ENCODE measurements around the gene DSCAM.

DNA sequence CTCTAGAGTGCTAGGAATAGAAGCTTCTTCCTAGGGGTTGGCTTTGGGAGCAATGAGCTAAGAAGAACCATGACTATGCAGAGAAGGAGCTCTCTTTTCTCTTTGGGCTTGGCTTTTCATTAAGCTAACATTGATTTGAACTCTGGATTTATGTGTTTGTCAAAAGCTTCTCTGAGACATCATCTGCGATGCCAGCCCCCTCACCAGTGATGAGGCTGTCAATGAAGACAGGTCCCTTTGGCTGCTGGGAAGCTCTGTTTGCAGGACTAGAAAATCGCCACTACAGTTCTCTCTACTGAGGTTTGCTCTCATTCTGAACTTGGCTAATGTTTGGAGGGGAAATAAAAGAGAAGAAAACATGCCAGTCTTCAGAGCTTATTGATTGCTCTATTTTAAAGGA, 794.7 kb downstream of the DSCAM start:
- TF ChIP-seq, protein P1, sequence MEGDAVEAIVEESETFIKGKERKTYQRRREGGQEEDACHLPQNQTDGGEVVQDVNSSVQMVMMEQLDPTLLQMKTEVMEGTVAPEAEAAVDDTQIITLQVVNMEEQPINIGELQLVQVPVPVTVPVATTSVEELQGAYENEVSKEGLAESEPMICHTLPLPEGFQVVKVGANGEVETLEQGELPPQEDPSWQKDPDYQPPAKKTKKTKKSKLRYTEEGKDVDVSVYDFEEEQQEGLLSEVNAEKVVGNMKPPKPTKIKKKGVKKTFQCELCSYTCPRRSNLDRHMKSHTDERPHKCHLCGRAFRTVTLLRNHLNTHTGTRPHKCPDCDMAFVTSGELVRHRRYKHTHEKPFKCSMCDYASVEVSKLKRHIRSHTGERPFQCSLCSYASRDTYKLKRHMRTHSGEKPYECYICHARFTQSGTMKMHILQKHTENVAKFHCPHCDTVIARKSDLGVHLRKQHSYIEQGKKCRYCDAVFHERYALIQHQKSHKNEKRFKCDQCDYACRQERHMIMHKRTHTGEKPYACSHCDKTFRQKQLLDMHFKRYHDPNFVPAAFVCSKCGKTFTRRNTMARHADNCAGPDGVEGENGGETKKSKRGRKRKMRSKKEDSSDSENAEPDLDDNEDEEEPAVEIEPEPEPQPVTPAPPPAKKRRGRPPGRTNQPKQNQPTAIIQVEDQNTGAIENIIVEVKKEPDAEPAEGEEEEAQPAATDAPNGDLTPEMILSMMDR (IDR thresholded peaks at IDR 0.05 in 2 of 3, conservative IDR thresholded peaks at IDR 0.05 in 1 of 3; ENCODE audit: borderline replicate concordance in 1 of 3, insufficient read depth in 1 of 3, low read depth in 2 of 3, low read length in 2 of 3), result no peak
- no peak for TF ChIP-seq SP1 (IDR thresholded peaks at IDR 0.05; ENCODE audit: low read depth)
- no peak for TF ChIP-seq ZFX (IDR thresholded peaks at IDR 0.05)
- TF ChIP-seq POLR2A (IDR thresholded peaks at IDR 0.05; ENCODE audit: borderline replicate concordance, extremely low read depth, insufficient read depth, insufficient read length), result no peak
- no peak for TF ChIP-seq EZH2 (IDR thresholded peaks at IDR 0.05)
- TF ChIP-seq POLR2AphosphoS5 (IDR thresholded peaks at IDR 0.05; ENCODE audit: low read depth, low read length), result no peak
- TF ChIP-seq, protein P2, sequence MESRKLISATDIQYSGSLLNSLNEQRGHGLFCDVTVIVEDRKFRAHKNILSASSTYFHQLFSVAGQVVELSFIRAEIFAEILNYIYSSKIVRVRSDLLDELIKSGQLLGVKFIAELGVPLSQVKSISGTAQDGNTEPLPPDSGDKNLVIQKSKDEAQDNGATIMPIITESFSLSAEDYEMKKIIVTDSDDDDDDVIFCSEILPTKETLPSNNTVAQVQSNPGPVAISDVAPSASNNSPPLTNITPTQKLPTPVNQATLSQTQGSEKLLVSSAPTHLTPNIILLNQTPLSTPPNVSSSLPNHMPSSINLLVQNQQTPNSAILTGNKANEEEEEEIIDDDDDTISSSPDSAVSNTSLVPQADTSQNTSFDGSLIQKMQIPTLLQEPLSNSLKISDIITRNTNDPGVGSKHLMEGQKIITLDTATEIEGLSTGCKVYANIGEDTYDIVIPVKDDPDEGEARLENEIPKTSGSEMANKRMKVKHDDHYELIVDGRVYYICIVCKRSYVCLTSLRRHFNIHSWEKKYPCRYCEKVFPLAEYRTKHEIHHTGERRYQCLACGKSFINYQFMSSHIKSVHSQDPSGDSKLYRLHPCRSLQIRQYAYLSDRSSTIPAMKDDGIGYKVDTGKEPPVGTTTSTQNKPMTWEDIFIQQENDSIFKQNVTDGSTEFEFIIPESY (IDR thresholded peaks at IDR 0.05; ENCODE audit: extremely low read depth, insufficient replicate concordance, low read length), result no peak
- no peak for TF ChIP-seq RAD21 (IDR thresholded peaks at IDR 0.05; ENCODE audit: low read depth)
- TF ChIP-seq EGR1 (IDR thresholded peaks at IDR 0.05; ENCODE audit: low read depth), result no peak
- TF ChIP-seq ZNF274 (IDR thresholded peaks at IDR 0.05; ENCODE audit: low read depth, low read length), result no peak
- TF ChIP-seq, protein P3, sequence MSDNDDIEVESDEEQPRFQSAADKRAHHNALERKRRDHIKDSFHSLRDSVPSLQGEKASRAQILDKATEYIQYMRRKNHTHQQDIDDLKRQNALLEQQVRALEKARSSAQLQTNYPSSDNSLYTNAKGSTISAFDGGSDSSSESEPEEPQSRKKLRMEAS (IDR thresholded peaks at IDR 0.05), result no peak
- TF ChIP-seq, protein P4, sequence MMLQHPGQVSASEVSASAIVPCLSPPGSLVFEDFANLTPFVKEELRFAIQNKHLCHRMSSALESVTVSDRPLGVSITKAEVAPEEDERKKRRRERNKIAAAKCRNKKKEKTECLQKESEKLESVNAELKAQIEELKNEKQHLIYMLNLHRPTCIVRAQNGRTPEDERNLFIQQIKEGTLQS (IDR thresholded peaks at IDR 0.05), result no peak

Measured in HCT116 (cell line).